ENCODE data around the gene PUSL1.

The PUSL1 gene, protein sequence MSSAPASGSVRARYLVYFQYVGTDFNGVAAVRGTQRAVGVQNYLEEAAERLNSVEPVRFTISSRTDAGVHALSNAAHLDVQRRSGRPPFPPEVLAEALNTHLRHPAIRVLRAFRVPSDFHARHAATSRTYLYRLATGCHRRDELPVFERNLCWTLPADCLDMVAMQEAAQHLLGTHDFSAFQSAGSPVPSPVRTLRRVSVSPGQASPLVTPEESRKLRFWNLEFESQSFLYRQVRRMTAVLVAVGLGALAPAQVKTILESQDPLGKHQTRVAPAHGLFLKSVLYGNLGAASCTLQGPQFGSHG

GRCh38 chr1:1307923-1308755, at the start of gene PUSL1, which contains the start of gene ACAP3:
PUSL1 (plus strand) TSS chr1:1308597; CDS start chr1:1308644, 47 bp downstream.
ACAP3 (minus strand) TSS chr1:1307930; CDS start chr1:1307815, 115 bp downstream.
- TF ChIP-seq CTCF (IDR thresholded peaks at IDR 0.05; ENCODE audit: control insufficient read depth, extremely low read depth, insufficient read depth) = no peak
- H3K4me3 ChIP-seq (ENCODE audit: low read depth, low read length) = peak within 1 kb of the TSS; percentile 66
- DNase-seq (ENCODE audit: low read depth) = peak; percentile 63

GRCh38 chr1:1259119-1259488, 49.3 kb upstream of the PUSL1 start:
- no peak for DNase-seq (ENCODE audit: low read depth)
- no peak for TF ChIP-seq CTCF (IDR thresholded peaks at IDR 0.05; ENCODE audit: control insufficient read depth, extremely low read depth, insufficient read depth)
- no peak overlapping the region for H3K4me3 ChIP-seq (ENCODE audit: low read depth, low read length)

- no peak for TF ChIP-seq CTCF (IDR thresholded peaks at IDR 0.05; ENCODE audit: control insufficient read depth, extremely low read depth, insufficient read depth)
- no peak for DNase-seq (ENCODE audit: low read depth)
- no peak overlapping the region for H3K4me3 ChIP-seq (ENCODE audit: low read depth, low read length)
Observed at GRCh38 chr1:1259540-1259939, 48.9 kb upstream of the PUSL1 start.

GRCh38 chr1:1259951-1260600, 48.3 kb upstream of the PUSL1 start:
- H3K4me3 ChIP-seq (ENCODE audit: low read depth, low read length) = no peak overlapping the region
- no peak for TF ChIP-seq CTCF (IDR thresholded peaks at IDR 0.05; ENCODE audit: control insufficient read depth, extremely low read depth, insufficient read depth)
- no peak for DNase-seq (ENCODE audit: low read depth)

GRCh38 chr1:1260843-1261560, 47.4 kb upstream of the PUSL1 start:
- DNase-seq (ENCODE audit: low read depth) = no peak
- no peak for TF ChIP-seq CTCF (IDR thresholded peaks at IDR 0.05; ENCODE audit: control insufficient read depth, extremely low read depth, insufficient read depth)
- H3K4me3 ChIP-seq (ENCODE audit: low read depth, low read length) = no peak overlapping the region

DNA sequence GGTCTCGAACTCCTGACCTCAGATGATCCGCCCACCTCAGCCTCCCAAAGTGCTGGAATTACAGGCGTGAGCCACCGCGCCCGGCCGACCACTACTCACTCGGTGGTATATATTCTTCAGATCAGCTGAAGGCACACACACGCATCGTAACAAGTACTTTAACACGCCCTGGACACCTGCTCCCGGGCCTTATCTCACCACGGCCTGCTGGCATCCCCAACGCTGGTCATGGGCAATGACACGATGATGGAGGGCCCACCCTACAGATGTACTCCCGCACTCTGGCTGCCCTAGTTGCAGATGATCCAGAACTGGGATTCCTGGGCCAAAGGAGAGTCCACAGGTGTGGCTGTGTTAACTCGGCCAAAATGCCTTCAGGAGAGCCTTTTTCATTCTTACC, 46.3 kb upstream of the PUSL1 start:
- TF ChIP-seq CTCF (IDR thresholded peaks at IDR 0.05; ENCODE audit: control insufficient read depth, extremely low read depth, insufficient read depth) = no peak
- no peak for DNase-seq (ENCODE audit: low read depth)
- no peak overlapping the region for H3K4me3 ChIP-seq (ENCODE audit: low read depth, low read length)

Data from LNCaP clone FGC (cell line).